HG03565 (cell line): ENCODE measurements around the gene RHOA.
A peak's percentile ranks its signal among the peaks of the same experiment; 100 is the strongest.

Source experiments
- ATAC-seq: cut with Tn5 transposase; IDR thresholded peaks from one replicate; pipeline ENCODE4 v1.9.1; 2021; ENCODE audit warnings: mild to moderate bottlenecking, moderate library complexity; ENCODE audit not compliant: unreplicated experiment

RHOA gene

DNA sequence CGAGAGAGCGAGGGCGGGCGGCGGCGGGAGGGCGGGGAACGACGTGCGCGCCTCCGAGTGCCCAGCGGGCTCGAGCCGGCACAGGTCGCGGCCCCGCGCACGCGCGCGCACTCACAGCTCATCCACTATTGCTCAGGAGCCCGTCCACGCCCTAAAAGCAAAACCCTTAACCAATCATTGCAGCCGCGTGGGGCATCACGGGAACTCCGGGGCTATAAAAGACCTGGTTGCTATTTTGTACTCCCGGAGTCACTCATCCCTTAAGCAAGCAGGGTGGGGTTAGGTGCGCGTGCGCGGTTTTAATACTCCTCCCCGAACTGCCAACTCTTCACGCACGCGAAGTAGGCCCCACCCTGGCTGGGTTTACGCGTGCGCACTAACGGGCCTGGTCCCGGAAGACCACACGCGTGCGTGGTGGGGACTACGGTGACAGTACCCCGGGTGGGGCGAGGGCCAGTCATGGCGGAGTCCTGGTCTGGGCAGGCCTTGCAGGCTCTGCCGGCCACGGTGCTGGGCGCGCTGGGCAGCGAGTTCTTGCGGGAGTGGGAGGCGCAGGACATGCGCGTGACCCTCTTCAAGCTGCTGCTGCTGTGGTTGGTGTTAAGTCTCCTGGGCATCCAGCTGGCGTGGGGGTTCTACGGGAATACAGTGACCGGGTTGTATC is at the start of gene RHOA, which contains the start of gene TCTA:
Gene RHOA, minus strand, starts transcription at position 9 of the 664 bp plus-strand sequence. CDS start 36,387 bp downstream, outside the sequence.
Gene TCTA, plus strand, starts transcription at position 456 of the 664 bp plus-strand sequence. Its CDS starts 4 bp downstream, at position 460.
- peak; percentile 73 for ATAC-seq

DNA sequence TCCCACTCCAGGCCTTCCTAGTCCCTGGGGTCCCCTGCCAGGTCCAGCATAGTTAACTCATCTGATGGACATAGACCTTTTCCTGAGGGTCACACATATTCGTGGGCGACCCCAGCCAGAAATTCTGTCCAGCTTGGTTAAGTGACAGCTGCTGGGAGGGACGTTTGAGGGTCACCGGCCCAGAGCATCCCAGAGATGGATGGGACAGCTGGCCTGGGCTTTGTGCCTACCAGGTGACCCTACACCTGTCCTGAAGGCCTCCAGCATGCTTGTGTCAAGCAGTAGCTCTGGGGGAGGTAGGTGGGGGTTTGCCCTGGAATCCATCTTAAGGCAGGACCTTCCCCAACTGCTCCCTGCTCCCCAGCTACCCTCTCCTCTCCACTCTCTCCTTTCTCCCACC is 49.2 kb upstream of the RHOA start:
- no peak for ATAC-seq

DNA sequence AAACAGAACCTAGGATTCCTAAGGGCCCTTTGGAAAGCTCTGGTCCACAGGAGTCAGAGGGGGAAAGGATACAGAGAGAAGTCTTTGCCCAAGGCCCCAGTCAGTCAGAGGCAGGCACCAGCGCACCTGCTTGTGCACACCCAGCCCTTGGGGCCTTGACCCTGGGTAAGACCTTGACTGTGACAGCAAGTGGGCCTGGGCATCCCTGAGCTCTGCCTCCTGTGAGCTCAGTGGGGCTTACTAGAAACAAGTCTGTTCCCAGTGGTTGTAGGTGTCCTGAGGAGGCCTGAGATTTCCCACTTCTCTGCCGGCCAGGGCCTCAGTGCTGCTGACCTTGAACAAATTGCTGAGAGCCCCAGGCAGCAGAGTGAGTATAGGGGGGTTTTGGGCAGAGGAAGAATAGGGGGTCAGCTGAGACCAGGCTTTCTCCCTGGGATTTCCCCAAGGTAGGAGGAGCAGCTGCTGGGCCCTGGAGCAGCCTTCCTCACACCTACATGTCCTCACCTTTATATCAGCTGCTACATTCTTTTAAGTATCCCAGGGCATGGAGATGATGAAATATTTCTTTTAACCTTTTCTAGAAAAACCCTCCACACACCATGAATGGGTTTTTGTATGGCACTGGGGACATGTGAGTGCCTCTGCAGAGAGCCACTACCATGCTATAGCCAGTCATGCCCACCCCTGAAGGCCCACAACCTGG is 48.6 kb upstream of the RHOA start:
- ATAC-seq: no peak

DNA sequence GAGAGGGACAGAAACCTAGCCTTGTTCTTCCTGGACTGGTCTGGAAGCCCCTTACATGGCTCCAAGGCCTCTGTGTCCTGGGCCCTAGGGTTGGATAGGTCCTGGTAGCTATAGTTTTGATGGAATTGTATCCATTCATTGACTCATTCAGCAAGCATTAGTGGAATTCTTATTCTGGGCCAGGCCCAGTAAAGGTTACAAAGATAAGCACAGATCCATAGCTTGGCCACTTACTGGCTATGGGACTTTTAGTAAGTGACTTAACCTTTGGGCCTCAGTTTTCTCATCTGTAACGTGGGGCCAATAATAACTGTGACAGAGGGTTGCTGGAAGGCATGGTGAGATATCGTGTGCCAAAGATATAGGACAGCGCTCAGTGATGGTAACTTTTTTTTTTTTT is 44.7 kb upstream of the RHOA start:
- no peak for ATAC-seq

DNA sequence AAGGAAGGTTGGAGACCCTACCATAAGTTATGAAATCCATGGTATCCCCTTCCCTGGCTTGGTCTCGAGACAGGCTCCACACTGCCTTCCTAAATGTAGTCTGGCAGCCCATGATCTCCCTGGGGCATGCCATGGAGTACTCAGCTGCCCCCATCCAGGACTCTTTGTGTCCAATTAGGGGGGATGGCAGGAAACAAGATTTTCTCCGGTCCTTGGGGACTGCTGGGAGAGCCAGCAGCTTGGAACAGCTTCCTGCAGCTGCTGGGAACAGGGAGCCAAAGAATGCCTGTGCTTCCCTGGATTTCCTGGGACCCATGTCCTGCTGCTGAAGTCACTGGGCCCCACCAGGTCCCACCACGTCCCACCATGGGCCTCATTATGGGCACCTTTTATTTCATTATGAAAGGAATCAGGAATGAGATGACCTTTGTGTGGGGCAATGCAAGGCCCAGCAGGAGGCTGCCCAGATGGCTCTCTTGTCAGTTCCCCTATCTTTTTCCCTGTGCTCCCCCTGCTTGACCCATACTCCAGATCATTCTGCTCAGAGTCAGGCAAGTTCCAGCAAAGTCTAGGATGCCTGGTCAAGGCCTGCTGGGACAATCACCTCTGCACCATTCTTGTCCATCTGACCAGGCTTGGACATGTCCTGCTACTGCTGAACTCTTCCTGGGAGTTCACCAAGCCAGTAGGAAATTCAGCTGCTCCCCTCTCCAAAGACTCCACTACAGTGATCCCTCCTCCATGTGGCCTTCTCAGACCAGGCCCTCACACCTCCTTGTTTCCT is 43.3 kb upstream of the RHOA start:
- no peak for ATAC-seq

DNA sequence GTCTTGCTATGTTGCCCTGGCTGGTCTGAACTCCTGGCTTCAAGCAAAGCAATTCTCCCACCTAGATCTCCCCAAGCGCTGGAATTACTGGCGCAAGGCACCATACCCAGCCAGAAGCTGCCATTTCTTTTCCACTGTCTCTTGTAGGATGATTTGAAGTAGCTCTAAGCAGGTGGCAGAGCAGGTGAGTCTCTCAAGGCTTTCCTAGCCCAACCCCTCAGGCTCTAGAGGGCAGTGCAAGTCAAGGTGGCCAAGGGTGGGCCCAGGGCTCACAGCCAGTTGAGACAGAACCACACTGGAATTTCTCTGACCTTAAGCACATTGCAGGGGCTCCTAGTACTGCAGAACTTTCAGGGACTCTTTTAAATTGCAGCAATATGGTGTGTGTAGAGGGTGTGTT is 42.7 kb upstream of the RHOA start:
- ATAC-seq: no peak

DNA sequence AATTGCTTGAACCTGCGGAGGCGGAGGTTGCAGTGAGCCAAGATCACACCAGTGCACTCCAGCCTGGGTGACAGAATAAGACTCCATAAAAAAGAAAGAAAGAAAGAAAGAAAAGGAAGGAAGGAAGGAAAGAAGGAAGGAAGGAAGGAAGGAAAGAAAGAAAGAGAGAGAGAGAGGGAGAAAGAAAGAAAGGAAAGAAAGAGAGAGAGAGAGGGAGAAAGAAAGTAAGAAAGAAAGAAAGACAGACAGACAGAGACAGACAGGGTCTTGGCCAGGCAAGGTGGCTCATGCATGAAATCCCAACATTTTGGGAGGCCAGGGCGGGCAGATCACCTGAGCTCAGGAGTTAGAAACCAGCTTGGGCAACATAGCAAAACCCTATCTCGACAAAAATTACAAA is 41.8 kb upstream of the RHOA start:
- no peak for ATAC-seq

DNA sequence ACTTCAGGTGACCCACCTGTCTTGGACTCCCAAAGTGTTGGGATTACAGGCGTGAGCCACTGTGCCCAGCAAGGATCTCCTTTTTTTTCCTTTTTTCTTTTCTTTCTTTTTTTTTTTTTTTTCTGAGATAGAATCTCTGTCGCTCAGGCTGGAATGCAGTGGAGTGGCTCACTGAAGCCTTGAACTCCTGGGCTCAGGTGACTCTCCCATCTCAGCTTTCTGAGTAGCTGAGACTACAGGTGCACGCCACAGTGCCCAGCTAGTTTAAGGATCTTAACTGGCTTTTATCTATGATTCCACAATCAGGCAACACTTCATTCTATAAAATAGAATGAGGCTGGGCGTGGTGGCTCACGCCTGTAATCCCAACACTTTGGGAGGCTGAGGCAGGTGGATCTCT is 33.6 kb upstream of the RHOA start:
- no peak for ATAC-seq

DNA sequence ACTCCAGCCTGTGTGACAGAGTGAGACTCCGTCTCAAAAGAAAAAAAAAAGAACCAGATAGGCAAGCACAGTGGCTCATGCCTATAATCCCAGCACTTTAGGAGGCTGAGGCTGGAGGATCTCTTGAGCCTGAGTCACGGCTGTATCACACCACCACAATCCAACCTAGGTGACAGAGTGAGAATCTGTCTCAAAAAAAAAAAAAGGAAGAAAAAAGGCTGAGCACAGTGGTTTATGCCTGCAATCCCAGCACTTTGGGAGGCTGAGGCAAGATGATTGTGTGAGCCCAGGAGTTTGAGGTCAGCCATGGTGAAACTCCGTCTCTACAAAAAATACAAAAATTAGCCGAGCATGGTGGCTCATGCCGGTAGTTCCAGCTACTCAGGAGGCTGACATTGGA is 23.0 kb upstream of the RHOA start:
- no peak for ATAC-seq

DNA sequence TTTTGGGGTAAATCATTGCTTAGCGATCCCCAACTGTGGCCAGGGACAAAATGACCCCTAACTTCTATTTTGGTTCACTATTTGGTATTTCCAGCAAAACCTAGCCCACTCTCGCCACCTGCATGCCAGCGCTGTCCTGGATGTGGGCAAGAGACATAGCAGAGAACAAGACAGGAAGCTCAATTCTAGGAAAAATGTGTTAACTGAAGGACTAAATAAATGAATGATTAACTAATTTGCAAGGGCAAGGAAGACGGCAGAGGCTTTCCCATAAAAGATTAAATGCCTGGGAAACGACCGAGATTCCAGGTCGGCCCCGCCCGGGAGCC is 16.9 kb upstream of the RHOA start:
- no peak for ATAC-seq

DNA sequence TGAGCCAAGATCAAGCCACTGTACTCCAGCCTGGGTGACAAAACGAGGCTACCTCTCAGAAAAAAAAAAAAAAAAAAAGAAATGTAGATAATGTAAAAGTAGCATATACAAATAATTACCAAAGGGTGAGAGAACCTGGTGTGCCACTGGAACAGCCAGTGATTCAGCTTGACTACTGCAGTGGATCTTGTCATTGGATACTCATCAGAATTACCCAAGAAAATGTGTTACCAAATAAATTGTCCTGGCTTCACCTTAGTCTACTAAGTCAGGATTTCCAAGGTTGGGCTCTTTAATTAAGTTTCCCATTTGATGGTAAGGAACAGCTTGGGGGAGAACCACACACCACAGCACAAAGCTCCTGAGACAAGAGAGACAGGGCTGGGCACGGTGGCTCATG is 15.8 kb upstream of the RHOA start:
- ATAC-seq: no peak

DNA sequence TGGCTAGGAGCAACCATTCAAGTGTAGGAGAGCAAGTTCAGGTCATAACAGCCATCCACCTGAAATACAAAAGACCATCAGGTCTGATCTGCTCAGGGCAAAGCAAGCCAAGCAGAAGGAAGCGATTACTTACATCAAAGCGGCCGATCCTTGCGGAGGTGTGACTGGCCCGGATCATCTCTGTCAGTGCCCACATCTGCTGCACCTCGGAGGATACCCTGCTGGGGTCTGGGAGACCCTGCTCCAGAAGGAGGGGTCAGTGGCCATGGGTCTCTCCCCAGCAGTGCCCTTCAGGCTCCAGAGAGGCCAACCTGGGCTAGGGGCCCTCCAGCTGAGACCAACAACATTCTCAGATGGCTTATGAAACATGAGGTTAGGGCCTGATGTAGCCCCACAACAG is 13.0 kb upstream of the RHOA start:
- ATAC-seq: no peak

DNA sequence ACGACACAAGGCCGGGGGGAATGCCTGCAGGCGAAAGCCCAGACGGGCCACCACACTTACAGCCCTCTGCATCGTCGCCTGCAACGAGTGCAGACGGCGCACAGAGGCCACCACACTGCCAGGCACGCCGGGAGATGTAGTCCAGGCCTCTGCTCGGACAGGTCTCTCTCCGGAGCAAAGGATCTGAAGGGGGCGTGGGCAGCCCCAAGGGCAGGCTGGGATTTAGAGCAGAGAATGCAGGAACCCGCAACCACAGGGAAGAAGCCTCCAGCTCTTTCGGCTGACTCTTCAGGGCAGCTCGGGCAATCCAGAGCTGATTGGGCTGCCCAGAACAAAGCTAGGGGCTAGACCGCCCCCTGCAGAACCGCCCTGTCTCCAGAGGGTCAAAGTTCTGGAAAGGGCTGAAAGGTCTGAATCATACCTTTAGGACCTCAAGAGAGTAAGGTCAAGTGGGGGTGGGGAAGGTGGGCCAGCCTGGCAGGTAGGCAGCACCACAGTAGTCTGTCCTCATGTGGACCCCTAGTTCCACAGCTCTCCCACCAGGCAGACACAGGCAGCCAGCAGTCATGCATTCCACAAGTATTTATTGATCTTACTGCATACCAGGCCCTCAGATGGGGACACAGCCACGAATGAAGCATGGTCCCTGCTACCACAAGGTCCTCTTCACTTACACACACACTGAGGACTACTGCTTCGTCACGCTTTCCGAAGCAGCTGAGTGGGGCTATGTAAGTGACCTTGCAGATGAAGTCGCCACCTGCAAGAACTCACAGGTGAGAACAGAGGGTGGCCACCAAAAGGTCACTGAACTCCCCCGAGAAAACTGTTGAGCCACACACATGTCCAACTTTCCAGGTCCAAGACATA is 10.8 kb upstream of the RHOA start, which contains the start of gene AMT:
Gene AMT, minus strand, starts transcription at position 95 of the 870 bp plus-strand sequence. Its CDS starts 23 bp downstream, at position 72.
- no peak for ATAC-seq

DNA sequence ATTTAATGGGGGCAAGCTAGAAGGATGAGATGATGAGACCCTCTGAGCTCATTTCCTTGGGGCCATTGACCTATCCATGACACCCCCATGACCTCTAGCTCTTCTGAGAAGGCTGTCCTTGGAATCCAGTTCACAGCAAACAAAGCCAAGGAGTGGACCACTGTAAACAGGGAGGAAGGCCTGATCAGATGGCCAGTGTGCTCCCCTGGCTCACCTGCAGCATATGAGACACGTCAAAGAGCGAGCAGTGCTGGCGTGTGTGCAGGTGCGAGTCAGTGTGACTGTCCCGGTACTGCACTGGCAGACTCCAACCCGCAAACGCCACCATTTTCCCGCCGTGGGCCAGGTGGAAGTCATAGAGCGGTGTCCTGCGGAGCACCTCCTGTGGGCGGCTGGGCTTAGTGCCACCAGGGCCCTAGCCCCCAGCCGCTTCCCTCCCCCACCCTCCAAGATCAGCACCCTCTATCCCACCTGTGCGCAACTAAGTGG is 10.2 kb upstream of the RHOA start:
- no peak for ATAC-seq

DNA sequence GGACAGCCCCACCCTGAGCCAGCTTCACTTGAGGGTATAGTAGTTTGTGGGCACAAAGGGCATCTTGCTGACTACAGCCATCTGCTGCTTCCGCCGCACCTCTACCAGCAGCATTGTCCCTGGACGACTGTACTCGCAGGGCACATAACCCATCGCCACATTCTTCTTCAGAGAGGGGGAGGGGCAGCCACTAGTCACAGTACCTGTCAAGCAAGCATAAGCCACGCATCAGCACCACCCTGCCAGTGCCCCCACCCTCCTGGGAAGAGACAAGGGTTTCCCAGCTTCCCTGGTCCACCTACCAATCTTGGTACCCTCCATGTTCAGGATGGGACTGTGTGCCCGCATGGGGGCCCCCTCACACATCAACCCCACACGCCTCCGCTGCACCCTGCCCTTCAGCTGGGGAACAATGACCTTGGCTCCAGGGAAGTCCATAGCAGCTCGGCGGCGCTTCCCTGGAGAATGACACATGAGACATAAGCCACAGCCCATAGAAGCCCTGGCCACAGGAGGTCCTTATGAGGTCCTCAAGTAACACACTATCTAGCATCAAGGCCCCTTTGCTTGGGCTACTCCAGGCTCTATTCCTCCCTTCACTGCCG is 5.8 kb upstream of the RHOA start:
- ATAC-seq: no peak

DNA sequence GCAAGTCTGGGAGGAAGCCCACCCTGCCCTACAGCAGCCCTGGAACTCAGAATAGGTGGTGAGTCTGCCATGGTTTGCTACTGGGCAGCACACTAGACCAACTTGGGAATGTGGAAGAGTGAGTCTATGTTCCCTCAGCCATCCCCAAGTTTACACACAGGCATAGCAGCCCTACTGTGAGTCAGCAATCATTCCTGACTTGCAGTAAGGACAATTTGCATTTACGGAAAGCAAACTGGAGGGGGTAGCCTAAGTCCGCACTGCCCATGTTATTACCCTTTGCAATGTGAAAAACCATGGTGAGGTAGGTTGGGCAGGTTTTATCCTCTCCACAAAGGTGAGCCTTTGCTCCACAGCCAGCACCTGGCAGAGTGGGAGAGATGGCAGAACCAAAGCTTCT is 5.1 kb upstream of the RHOA start:
- no peak for ATAC-seq

DNA sequence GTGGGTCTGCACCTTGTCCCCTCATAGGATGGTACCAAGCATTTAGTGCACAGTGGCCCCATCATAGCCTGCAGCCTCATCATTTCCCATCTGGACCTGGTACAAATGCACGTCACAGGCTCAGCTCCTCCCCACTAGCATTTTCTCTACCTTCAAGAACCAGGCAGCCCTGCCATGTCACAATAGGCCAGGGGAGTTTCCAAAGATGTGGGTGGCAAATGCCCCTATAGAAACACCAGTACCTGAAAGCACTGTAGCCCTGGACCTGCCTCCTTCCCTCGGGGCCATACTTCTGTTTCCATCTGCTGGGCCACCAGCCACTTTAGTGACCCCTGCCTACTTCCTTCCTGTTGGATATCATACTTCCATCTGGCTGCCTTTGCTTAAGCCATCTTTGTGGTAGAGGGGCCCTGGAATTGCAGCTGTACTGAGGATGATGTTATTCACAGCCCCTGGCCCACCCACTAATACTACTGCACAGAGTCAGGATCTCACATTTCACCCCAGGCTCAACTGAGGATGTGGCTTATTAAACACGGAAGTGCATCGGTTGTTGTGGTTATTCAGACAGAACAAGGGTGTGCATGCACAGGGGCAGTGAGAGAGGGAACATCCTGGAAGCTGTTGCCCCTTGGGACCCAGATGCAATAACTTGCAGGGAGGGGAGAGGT is 4.3 kb upstream of the RHOA start:
- ATAC-seq: no peak

DNA sequence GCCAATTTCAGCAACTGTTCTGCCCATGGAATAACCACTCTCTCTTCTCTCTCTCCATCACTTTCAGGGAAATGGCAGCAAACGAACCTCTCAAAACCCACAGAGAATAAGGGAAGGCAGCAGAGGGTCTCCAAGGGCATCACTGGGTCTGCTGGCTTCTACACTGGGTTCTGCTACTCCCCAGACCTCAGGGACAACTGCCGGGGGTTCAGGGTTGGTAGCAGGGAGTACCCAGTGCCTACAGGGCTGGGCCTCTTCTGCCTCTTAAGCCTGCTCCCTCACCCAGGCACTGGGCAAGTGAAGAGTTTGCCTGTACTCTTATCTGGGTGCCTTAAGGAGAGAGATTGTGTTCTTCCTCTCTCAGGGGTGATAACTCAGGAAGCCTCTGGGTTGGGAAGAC is 3.0 kb upstream of the RHOA start:
- no peak for ATAC-seq

DNA sequence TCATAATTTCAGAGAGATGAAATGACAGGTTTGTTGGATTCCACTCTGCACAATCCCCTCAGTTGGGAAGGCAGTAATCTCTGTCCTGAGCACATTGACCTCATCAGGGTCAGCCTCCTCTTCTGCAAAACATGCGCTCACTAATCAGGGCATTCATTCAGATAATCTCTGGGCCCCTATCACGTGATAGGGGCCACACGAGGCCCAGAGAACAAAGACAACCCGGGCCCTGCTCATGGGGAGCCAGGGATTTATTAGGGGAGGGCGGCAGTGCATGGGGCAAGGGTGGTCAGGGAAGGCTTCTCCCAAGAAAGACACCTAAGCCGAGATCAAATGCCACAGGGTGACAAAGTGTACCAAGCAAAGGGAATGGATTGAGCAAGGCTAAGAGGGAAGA is 1.6 kb upstream of the RHOA start:
- ATAC-seq: no peak
